Fibroblast of skin of left quadriceps (primary cell): ENCODE results near the gene MBNL1.
A peak's percentile ranks its signal among the peaks of the same experiment; 100 is the strongest.
"Not testable (repeated sequence)": the region's sequence is repeated elsewhere in the genome, so short reads cannot be mapped to it uniquely, and the experiment has no call there.

Experiments used
- DNase-seq, 2 experiments: peaks; one replicate each; pipeline ENCODE4 v3.0.0-alpha.2; 2013; ENCODE audit warnings: low read depth in 2 of 2

The MBNL1 gene

DNA sequence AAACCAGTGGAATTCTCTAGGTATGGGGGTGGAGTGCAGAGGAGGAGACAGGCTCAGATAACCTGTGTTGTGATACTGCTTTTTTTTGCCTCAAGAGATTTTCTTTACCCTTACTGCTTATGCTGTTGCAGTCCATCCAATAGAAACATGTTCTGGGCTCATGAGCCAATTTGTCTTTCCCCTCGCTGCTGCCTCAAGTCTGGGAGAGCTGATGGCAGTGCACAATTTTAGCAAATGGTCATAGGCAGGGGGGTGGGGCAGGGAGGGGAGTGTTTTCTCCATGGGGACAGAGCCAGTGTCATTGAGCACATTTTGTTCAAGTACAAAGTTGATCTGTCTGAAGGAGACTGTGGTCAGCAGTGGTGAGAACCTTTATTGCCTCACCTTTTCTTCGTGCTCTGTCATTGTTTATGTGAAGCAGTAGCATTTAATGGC is 134.9 kb downstream of the MBNL1 start:
- no peak for DNase-seq

DNA sequence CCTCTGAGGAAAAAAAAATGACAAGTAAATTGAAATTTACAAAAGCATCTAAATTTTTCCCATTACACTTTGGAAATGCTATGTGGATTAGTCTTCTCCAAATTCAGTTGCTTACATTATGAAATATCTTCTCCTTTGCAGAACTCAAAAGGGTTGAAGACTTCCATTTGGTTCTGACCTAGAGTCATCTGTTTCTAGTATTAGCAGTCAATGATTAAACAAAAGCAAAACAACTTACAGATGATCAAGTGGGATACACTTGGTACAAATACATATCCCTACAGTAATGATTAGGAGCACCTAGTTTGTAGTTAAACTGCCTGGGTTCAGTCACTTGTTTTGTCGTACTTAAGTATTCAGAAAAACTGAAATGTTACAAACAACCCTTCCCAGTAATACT is 136.2 kb downstream of the MBNL1 start:
- DNase-seq = no peak

DNA sequence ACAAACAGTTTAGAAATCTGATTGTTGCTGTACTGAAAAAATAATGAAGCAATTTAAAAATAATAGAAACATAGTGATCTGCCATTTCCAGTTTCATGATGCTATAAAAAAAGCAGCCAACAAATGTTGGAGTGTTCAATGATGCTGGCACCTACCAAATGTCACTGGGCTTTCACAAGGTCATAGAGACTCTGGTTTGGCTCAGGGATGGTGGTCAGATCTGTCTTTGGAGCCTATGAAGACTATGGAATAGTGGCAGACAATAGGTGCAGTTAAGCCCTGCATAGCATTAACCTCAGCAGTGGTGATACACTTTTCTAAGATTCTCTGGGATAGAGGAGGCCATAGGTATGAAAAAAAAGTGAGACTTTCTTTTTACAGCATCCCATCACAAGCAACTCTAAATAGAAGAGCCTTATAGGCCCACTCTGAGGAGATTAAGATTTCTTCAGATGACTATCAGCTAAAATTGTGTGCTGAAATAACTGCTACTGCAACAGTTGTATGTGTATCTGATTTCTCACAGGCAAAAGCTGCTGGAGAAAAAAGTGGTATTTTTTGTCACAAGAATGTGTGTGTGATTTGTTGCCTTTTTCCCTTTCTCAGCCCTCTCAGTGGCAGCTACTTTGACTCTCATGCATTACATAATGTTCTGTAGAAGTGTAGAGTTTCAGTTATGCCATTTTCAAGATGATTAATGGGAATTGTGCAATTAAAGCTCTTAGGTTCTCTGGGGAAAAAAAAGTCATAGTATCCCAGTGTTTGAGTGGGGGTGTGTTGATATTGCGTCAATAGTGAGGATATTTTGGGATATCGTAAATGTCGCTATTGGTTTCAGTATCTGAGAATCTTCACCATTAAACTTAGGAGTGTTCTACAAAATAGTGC is 137.4 kb downstream of the MBNL1 start:
- DNase-seq = peak; percentile 93 to 94

DNA sequence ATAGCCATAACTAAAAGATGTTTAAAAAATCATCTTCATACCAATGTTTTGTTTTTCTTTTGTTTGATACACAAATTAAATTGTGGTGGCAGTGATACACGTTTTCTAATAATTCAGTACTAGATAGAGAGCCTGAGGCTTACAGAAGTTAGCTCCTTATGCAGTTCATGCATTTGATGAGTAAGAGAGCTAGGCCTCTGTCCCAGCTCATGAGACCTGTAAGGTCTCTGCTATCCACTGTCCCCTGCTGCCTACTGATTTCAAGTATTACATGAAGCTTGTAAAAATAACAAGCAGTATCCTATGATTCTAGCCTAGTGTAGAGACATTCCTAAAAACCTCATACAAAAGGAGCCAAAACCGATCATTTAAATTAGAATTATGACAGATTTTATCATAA is 144.5 kb downstream of the MBNL1 start:
- DNase-seq = no peak

DNA sequence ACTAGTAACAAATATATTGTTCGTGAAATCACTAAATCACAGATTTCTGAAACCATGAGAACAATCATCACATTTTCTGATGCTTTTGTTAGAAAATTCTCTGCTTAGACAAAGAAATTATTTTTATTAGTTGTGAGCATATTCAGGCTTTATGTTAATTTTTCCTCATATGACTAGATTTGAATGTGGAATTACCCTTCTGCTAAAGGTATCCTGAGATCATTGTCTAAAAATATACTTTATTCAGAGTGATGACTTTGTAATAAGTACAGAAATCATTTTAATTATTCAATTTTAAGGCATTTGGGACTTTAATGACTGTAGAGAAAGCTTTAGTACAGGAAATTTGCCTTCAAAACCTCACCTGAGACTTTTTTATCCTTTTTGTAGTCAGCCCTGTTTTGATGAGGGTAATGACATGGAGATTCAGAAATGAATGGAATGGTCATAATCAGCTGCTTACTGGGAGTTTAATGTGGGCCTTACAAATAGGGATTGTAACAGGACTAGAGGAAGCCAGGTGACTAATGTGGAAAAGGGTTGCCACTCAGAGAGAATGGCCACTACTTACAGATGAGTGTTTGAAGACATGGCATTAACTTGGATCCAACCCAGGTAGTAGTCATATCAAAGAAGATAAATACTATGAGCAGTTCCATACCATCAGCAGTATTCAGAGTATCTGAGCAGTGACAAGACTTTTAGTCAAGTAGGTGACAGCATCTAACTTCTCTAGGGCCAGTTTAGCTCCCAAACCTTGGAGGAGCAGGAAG is 148.3 kb downstream of the MBNL1 start:
- DNase-seq = no peak

DNA sequence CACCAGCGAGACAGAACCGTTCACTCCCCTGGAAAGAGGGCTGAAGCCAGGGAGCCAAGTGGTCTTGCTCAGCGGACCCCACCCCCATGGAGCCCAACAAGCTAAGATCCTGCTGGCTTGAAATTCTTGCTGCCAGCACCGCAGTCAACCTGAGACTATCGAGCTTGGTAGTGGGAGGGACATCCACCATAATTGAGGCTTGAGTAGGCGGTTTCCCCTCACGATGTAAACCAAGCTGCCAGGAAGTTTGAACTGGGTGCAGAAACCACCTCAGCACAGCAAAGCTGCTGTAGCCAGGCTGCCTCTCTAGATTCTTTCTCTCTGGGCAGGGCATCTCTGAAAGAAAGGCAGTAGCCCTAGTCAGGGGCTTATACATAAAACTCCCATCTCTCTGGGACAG is 151.0 kb downstream of the MBNL1 start:
- no peak for DNase-seq

DNA sequence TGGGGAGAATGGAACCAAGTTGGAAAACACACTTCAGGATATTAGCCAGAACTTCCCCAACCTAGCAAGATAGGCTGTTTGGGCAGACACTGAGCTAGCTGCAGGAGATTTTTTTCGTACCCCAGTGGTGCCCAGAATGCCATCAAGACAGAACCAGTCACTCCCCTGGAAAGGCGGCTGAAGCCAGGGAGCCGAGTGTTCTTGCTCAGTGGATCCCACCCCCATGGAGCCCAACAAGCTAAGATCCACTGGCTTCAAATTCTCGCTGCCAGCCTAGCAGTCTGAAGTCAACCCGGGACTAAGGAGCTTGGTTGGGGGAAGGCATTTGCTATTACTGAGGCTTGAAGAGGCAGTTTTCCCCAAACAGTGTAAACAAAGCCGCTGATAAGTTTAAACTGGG is 152.4 kb downstream of the MBNL1 start:
- no peak for DNase-seq

DNA sequence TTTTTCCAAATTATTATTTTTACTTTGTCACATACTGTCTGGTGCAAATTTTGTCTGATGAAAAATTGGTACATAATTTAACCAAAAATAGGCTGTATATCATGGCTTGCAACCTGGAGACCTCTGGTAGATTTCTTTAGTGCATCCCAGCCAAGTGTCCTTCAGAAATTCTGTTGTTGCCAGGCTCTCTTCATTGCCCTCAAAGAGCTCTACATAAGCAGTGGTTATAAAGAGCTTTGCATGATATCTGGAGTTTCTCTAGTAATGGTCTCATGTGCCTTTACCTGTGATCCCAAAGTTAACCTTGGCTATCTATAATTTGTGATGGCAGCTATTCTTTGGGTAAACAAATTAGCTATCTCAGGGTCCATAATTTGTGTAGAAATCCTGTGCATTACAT is 157.7 kb downstream of the MBNL1 start:
- no peak for DNase-seq

DNA sequence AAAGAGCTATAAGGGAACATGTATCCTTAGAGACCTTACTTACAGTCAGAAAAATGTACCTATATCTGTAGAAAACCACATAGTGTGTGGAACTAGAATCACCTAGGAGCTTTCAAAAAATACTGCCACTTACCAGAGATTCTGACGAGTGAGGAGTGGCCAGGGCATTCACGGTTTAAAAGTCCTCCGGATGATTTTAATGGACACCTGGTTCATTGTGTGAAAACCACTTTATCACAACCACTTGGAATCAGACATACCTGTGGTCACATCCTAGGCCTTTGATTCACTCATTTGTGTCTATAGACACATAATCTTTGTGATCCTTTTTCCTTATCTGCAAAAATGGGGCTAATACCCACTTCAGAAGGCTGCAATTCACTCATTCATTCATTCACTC is 159.8 kb downstream of the MBNL1 start:
- no peak for DNase-seq

DNA sequence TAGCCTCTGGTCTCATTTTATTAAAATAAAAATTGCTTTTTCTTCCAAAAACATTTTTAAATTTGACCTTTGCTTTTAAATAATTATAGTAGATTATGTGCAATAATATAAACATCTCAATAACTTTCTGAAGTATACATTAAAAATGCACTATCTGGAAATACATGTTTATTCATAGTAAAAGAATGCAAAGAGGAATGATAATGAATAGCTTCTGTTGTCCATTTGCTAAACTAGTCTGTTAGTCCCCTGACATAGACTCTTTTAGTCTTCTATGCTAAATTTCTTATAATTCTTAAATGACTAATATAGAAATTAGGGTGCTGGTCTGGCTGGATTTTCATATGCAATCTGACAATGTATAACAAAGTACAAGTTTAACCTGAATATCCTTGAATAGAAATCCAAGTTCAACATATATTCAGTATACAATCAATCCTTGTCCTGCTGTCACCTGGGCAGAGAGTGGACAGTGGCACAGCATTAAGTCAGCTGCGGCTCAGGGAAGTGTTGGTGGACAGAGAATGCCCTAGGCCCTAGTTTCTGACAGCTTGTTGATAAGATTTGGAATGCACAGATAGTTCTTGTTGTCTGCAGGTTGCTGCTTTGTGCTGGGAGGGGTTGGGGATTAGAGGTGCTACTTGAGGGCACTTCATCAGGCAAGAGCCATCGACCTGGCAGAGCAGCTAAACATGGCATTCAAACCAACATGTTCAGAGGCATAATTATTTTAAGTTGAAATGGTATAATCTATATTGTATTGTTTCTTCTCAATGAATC is 161.7 kb downstream of the MBNL1 start:
- peak; percentile 39 to 44 for DNase-seq

DNA sequence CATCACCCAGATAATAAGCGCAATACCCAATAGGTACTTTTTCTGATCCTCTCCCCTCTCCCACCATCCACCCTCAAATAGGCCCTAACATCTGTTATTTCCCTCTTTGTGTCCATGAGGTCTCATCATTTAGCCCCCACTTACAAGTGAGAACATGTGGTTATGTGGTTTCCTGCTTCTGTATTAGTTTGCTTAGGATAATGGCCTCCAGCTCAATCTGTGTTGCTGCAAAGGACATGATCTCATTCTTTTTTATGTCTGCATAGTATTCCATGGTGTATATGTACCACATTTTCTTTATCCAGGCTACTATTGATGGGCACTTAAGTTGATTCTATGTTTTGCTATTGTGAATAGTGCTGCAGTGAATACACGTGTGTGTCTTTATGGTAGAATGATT is 165.4 kb downstream of the MBNL1 start:
- DNase-seq = no peak

DNA sequence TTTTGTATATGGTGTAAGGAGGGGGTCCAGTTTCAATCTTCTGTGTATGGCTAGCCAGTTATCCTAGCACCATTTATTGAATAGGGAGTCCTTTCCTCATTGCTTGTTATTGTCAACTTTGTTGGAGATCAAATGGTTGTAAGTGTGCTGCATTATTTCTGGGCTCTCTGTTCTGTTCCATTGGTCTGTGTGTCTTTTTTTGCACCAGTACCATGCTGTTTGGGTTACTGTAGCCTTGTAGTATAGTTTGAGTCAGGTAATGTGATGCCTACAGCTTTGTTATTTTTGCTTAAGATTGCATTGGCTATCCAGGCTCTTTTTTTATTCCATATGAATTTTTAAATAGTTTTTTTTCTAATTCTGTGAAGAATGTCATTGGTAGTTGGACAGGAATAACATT is 166.5 kb downstream of the MBNL1 start:
- not testable (repeated sequence) for DNase-seq

DNA sequence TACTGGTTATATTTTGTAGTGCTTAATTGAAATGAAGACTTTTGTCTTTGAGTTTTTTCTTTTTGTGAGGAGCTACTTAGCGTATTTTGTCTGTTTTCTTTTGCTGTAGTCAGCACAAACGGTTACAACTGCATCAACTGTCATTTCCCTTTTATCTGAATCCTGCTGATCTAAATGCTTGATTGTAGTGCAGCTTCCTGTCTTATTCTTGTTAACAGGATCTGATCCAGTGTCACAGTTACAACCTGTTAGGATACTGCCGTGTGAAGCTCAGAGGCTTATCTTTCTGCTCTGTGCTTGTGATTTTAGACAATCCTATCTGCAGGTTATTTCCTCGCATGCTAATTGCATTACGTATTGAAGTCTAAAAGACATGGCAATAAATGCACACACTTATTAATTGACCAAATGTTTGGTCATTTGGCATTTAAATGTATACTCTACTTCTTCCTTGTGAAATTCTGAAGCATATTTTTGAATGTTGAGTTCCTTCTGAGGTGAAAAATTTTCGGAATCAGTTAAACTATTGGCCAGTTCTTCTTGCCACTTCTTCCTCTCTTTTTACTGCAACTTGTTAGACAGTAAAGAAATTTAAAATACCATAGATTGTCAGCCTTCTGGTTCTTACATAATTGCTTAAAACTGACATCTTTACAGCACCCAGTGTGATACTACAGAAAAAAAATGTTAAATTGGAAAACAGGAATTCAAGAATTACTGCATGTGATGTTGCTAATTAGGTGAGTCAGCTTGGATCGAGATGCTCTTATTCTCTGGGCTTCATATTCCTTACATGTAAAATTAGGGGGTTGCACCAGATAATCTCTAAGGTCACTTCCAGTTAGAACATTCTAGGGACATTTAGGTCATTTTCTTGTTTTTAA is 168.2 kb downstream of the MBNL1 start:
- peak; percentile 32 to 44 for DNase-seq

DNA sequence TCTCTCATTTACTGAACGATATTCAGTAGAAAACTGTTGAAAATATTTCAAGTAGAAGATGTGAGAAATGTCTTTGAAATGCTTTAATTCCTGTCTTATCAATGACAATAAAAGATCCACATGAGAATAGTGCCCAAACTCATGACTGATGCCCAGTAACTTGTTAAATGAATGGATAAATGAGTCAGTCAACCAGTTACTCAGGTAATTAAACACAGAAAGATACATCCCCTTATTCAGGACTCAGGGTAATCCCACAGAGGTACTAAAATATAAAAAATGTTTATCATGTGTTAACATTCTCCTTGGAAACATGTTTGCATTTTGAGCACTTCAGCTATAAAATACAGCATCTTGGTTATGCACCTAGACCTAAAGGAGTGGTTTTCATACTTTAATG is 169.5 kb downstream of the MBNL1 start:
- DNase-seq = no peak

DNA sequence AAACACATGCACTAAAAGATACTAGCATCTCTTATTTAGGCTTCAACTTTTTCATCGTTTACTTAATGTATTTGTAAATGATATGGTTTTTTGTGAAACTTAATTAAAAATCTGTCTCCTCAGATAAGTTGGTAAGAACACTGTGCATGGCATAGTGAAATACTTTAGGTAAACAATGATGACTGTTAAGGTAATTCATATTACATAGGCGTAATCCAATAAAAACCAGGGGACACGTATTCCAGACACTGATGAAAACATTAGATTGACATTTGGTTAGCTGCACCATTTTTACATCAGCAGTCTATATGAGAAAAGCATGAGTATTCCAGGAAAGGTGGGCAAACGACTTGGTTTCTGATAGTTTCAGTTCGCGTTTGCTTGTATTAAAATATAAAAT is 170.0 kb downstream of the MBNL1 start:
- no peak for DNase-seq

DNA sequence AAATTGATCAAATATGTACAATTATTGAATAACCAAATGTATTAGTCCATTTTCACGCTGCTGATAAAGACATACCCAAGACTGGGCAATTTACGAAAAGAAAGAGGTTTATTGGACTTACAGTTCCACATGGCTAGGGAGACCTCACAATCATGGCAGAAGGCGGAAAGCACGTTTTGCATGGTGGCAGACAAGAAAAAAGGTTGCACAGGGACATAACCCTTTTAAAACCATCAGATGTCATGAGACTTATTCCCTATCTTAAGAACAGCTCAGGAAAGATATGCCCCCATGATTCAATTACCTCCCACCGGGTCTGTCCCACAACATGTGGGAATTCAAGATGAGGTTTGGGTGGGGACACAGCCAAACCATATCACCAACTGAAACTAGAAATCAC is 171.5 kb downstream of the MBNL1 start:
- not testable (repeated sequence) for DNase-seq

DNA sequence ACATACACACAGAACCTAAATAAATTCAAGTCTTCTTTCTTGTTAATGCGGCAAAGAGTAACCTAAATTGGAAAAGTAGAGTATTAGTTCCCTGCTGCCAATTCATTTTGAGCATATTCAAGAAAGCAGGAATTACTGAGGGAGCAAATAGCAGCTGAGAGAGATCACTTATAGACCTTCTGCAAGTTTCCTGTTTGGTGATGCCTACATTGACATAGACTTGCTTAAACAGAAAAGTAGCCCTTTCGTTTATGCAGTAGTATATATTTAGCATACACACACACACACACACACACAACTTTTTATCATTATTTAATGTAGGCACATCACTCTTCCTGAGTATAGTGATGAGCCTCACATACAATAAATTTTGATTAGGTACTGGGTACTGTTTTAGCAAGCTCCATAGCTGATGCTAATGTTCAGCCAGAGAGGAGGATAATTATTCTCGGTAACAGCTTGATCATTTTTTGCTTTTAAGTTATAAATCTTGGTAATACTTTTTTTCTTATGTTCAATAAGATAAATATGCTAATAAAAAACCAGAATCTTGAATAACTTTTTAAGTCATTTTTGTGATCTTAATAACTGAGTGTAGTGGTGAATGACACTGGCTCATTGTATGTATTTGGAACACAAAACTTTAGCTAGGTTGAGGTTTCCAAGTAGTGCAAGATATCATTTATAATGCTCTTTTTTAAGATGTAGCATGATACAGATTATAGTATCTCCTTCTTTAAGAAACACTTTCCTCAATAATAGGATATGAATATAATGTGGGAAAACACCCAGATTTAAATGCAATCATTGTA is 174.7 kb downstream of the MBNL1 start:
- DNase-seq = no peak

DNA sequence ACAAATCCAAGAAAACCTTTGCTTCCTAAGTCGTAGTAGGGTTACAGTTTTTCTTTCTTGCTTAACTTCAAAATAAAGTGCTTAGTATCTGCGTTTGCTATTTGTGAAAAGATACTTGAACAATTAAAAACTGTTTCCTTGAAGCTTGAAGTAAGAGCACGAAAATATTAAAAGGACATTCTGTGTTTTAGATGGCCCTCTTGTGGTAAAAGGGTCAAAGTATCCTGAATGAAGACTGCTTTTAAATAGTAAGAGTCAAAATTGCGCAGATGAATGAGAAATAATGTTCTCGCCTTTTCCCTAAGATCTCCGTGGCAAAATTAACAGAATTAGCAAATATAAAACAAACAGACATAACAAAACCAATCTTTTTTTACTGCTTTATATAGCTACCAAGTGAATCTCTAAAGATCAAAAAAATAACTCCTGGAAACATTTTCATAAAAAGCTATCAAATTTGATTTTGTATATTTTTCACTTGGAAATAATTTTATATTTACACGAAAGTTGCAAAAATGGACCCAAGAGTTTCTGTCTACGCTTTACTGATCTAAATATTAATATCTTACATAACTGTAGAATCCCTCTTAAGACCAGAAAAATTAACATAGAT is 175.4 kb downstream of the MBNL1 start:
- peak; percentile 35 to 42 for DNase-seq

DNA sequence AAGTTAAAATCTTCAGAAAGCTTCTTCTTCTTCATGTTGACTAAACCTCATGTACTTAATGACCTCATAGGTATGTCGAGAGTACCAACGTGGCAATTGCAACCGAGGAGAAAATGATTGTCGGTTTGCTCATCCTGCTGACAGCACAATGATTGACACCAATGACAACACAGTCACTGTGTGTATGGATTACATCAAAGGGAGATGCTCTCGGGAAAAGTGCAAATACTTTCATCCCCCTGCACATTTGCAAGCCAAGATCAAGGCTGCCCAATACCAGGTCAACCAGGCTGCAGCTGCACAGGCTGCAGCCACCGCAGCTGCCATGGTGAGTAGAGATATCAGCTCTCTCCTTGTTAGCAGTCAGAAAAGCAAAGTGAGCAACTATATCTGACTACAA is 176.5 kb downstream of the MBNL1 start:
- DNase-seq = no peak

DNA sequence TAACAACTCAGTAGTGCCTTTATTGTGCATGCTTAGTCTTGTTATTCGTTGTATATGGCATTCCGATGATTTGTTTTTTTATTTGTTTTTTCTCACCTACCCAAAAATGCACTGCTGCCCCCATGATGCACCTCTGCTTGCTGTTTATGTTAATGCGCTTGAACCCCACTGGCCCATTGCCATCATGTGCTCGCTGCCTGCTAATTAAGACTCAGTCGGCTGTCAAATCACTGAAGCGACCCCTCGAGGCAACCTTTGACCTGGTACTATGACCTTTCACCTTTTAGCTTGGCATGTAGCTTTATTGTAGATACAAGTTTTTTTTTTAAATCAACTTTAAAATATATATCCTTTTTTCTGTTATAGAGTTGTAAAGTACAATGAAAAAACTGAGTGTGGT is 177.8 kb downstream of the MBNL1 start:
- no peak for DNase-seq
